ENCODE measurements around the gene ZRANB3.

Gene ZRANB3

DNA sequence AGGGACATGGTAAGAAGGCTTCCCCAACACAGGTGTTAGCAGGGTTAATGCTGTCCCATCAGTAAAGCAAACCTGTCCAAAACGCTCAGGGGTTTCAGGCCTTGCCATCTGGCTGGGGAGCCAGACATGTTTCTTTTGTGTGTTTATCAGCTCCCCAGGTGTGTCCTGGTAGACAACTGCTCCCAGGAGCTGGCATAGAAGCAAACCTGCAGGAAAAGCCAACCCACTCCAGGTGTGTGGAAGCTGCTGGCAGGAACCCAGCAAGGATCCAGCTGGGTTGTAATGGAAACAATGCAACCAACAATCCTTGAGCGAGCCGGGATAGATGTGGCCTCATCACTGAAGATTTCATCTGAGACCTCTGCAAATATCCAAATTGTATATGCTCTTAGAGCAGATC lies 355.8 kb downstream of the ZRANB3 start:
- H3F3A ChIP-seq (ENCODE audit: insufficient read depth, low read length) = no peaks in the 10 kb centered on the region
- no peaks in the 10 kb centered on the region for H3K27me3 ChIP-seq (ENCODE audit: insufficient read depth, low read length)
- no peaks in the 10 kb centered on the region for H3K79me2 ChIP-seq (ENCODE audit: insufficient read depth, low read length)
- no peaks in the 10 kb centered on the region for H4K20me1 ChIP-seq (ENCODE audit: insufficient read depth, low read length)
- H3K9me3 ChIP-seq (ENCODE audit: low read length) = no peaks in the 10 kb centered on the region
- H3K4me3 ChIP-seq (ENCODE audit: low read depth, low read length, poor library complexity, severe bottlenecking) = no peak overlapping the region
- H3K9ac ChIP-seq (ENCODE audit: low read length) = no peak overlapping the region
- no peak overlapping the region for H3K27ac ChIP-seq (ENCODE audit: low read depth, low read length, poor library complexity, severe bottlenecking)
- TF ChIP-seq EZH2 (IDR thresholded peaks at IDR 0.05; ENCODE audit: borderline replicate concordance, low read length) = no peak
- no peak for TF ChIP-seq CTCF (IDR thresholded peaks at IDR 0.05; ENCODE audit: low read length)
- no peaks in the 10 kb centered on the region for H3K9me2 ChIP-seq (ENCODE audit: low read depth, low read length)
- no peaks in the 10 kb centered on the region for H3K4me1 ChIP-seq (ENCODE audit: insufficient read depth, low read length, severe bottlenecking)
- H3K36me3 ChIP-seq (ENCODE audit: insufficient read depth, low read length) = peaks cover 39% of the 10 kb centered on the region
- no peak overlapping the region for H2AFZ ChIP-seq (ENCODE audit: low read length)
- no peak overlapping the region for H3K4me2 ChIP-seq (ENCODE audit: low read length)

- Histone ChIP-seq H3K27me3 (ENCODE audit: insufficient read depth, low read length) (no peaks in the 10 kb centered on the region), H3F3A (ENCODE audit: insufficient read depth, low read length) (no peaks in the 10 kb centered on the region), H2AFZ (ENCODE audit: low read length) (no peak overlapping the region), H3K36me3 (ENCODE audit: insufficient read depth, low read length) (peaks cover 42% of the 10 kb centered on the region), H3K79me2 (ENCODE audit: insufficient read depth, low read length) (no peaks in the 10 kb centered on the region), H4K20me1 (ENCODE audit: insufficient read depth, low read length) (no peaks in the 10 kb centered on the region), H3K27ac (ENCODE audit: low read depth, low read length, poor library complexity, severe bottlenecking) (no peak overlapping the region), H3K4me2 (ENCODE audit: low read length) (no peak overlapping the region), H3K9me3 (ENCODE audit: low read length) (no peaks in the 10 kb centered on the region), H3K4me3 (ENCODE audit: low read depth, low read length, poor library complexity, severe bottlenecking) (no peak overlapping the region), H3K9ac (ENCODE audit: low read length) (no peak overlapping the region), H3K9me2 (ENCODE audit: low read depth, low read length) (no peaks in the 10 kb centered on the region), H3K4me1 (ENCODE audit: insufficient read depth, low read length, severe bottlenecking) (no peaks in the 10 kb centered on the region)
- TF ChIP-seq EZH2 (IDR thresholded peaks at IDR 0.05; ENCODE audit: borderline replicate concordance, low read length) = no peak
- TF ChIP-seq CTCF (IDR thresholded peaks at IDR 0.05; ENCODE audit: low read length) = no peak
Observed at GRCh38 chr2:135174810-135175093, 356.3 kb downstream of the ZRANB3 start.

GRCh38 chr2:135174049-135174809 lies 356.8 kb downstream of the ZRANB3 start:
- TF ChIP-seq CTCF (IDR thresholded peaks at IDR 0.05; ENCODE audit: low read length) = no peak
- TF ChIP-seq EZH2 (IDR thresholded peaks at IDR 0.05; ENCODE audit: borderline replicate concordance, low read length) = no peak
- H3K79me2 ChIP-seq (ENCODE audit: insufficient read depth, low read length) = no peaks in the 10 kb centered on the region
- H3K4me3 ChIP-seq (ENCODE audit: low read depth, low read length, poor library complexity, severe bottlenecking) = no peak overlapping the region
- H3K4me2 ChIP-seq (ENCODE audit: low read length) = no peak overlapping the region
- no peaks in the 10 kb centered on the region for H3F3A ChIP-seq (ENCODE audit: insufficient read depth, low read length)
- H3K9me3 ChIP-seq (ENCODE audit: low read length) = no peaks in the 10 kb centered on the region
- no peak overlapping the region for H2AFZ ChIP-seq (ENCODE audit: low read length)
- no peaks in the 10 kb centered on the region for H4K20me1 ChIP-seq (ENCODE audit: insufficient read depth, low read length)
- no peaks in the 10 kb centered on the region for H3K4me1 ChIP-seq (ENCODE audit: insufficient read depth, low read length, severe bottlenecking)
- peaks cover 47% of the 10 kb centered on the region for H3K36me3 ChIP-seq (ENCODE audit: insufficient read depth, low read length)
- no peaks in the 10 kb centered on the region for H3K27me3 ChIP-seq (ENCODE audit: insufficient read depth, low read length)
- no peaks in the 10 kb centered on the region for H3K9me2 ChIP-seq (ENCODE audit: low read depth, low read length)
- H3K27ac ChIP-seq (ENCODE audit: low read depth, low read length, poor library complexity, severe bottlenecking) = no peak overlapping the region
- H3K9ac ChIP-seq (ENCODE audit: low read length) = no peak overlapping the region

Measured in OCI-LY1 (cell line).